Skeletal muscle satellite cell (primary cell): Measurements from ENCODE around the gene MVP.
"Not testable (repeated sequence)": the region's sequence is repeated elsewhere in the genome, so short reads cannot be mapped to it uniquely, and the experiment has no call there.

Source experiments
- H3K27me3 ChIP-seq: 2 replicates; pipeline ENCODE4 v1.7.0; 2013; ENCODE audit warnings: low read length; ENCODE audit not compliant: control insufficient read depth, insufficient read depth
- H3K36me3 ChIP-seq: 2 replicates; pipeline ENCODE4 v1.7.0; 2013; ENCODE audit warnings: mild to moderate bottlenecking, control low read depth, low read length; ENCODE audit not compliant: insufficient read depth
- H3K4me1 ChIP-seq: 2 replicates; pipeline ENCODE4 v1.7.0; 2013; ENCODE audit warnings: low read length; ENCODE audit not compliant: control insufficient read depth, insufficient read depth
- H3K4me2 ChIP-seq: 2 replicates; pipeline ENCODE4 v1.7.0; 2013; ENCODE audit warnings: mild to moderate bottlenecking, low read length
- H3K4me3 ChIP-seq: 2 replicates; pipeline ENCODE4 v1.7.0; 2013; ENCODE audit warnings: low read length
- H3K9ac ChIP-seq: 2 replicates; pipeline ENCODE4 v1.7.0; 2013; ENCODE audit warnings: mild to moderate bottlenecking, low read depth, low read length, moderate library complexity
- H3K9me3 ChIP-seq: replicated peaks from 2 replicates; pipeline ENCODE4 v1.7.0; 2013; ENCODE audit warnings: mild to moderate bottlenecking, control low read depth, low read length

MVP gene

DNA sequence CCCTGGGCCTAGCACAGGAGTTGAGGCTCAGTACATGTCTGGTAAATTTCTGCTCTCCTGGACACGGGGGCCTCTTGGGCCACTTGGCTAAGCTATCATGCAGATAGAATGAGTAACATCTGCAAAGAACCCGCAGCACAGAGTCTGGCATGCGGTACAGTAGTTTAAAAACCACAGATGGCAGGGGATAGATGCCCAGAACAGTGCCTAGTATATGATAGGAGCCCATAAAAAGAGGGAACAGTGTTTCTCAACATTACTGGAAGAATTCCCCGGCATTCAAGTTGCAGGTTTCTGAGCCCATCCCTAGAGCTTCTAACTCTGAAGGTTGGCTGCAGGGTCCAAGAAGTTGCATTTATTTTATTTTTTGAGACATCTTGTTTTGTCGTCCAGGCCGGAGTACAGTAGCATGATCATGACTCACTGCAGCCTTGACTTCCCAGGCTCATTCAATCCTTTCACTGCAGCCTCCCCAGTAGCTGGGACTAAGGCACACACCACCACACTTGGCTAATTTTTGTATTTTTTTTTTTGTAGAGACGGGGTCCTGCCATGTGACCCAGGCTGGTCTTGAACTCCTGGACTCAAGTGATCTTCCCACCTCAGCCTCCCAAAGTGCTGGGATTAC is 37.0 kb downstream of the MVP start:
- Histone ChIP-seq H3K9me3 (no peaks in the 10 kb centered on the region), H3K27me3 (no peaks in the 10 kb centered on the region), H3K36me3 (peaks cover 29% of the 10 kb centered on the region), H3K4me3 (no peak overlapping the region), H3K9ac (no peak overlapping the region), H3K4me1 (peaks cover 27% of the 10 kb centered on the region), H3K4me2 (peak overlapping the region; percentile 10)

- no peaks in the 10 kb centered on the region for H3K9me3 ChIP-seq
- H3K4me3 ChIP-seq = no peak overlapping the region
- no peak overlapping the region for H3K9ac ChIP-seq
- H3K4me2 ChIP-seq = no peak overlapping the region
- H3K27me3 ChIP-seq = no peaks in the 10 kb centered on the region
- H3K4me1 ChIP-seq = peaks cover 27% of the 10 kb centered on the region
- H3K36me3 ChIP-seq = peaks cover 29% of the 10 kb centered on the region
Observed at GRCh38 chr16:29858149-29858849, 38.0 kb downstream of the MVP start.

GRCh38 chr16:29858974-29859373 is 38.7 kb downstream of the MVP start:
- H3K4me2 ChIP-seq = no peak overlapping the region
- peaks cover 32% of the 10 kb centered on the region for H3K4me1 ChIP-seq
- H3K9me3 ChIP-seq = no peaks in the 10 kb centered on the region
- no peak overlapping the region for H3K9ac ChIP-seq
- H3K4me3 ChIP-seq = no peak overlapping the region
- H3K36me3 ChIP-seq = peaks cover 29% of the 10 kb centered on the region
- no peaks in the 10 kb centered on the region for H3K27me3 ChIP-seq

DNA sequence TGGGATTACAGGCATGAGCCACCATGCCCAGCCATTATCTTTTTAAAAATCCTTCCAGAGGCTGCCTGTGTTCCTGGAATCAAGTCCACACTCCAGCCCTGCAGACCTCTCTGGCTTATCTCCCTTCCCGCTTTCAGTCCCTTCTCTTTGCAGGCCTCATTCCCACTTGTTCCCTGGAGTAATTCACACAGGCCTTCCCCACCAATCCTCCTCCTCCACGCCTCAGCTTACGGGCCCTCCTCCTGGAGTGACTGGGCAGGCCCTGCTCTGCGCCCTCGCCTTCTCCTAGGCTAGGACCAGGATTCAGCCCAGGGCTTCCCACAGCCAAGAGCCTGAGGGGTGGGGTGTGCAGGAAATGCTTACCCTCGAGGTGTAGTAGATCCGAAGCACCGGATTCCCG is 40.0 kb downstream of the MVP start:
- peaks cover 29% of the 10 kb centered on the region for H3K36me3 ChIP-seq
- no peak overlapping the region for H3K9ac ChIP-seq
- no peak overlapping the region for H3K4me2 ChIP-seq
- no peaks in the 10 kb centered on the region for H3K9me3 ChIP-seq
- peaks cover 32% of the 10 kb centered on the region for H3K4me1 ChIP-seq
- H3K4me3 ChIP-seq = no peak overlapping the region
- H3K27me3 ChIP-seq = no peaks in the 10 kb centered on the region

DNA sequence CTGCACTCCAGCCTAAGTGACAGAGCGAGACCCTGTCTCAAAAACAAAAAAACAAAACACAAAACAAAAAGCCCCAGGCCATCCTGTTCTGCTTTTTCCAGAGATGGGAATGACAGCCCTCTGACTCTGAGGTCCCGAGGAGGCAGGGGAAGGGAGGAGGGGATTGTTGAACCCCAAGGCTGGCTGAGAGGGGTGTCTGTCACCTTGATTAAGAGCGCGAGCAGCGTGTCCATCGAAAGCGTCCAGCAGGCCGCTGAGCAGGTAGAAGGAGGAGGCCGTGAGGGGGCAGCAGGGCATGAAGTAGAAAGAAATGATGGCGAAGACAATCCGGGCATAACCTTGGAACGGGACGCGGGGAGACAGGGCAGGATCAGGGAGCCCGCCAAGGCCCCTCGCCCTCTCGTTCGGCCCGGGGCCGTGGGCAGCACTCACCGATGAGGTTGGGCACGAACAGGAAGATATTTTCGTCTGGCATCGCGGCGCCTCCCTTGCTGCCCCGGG is 42.2 kb downstream of the MVP start:
- H3K36me3 ChIP-seq = peaks cover 29% of the 10 kb centered on the region
- no peaks in the 10 kb centered on the region for H3K9me3 ChIP-seq
- peaks cover 22% of the 10 kb centered on the region for H3K4me1 ChIP-seq
- peak overlapping the region; percentile 85 for H3K9ac ChIP-seq
- no peaks in the 10 kb centered on the region for H3K27me3 ChIP-seq
- H3K4me2 ChIP-seq = peak overlapping the region; percentile 79
- H3K4me3 ChIP-seq = peak overlapping the region; percentile 78

- H3K4me3 ChIP-seq = peak within 1 kb of the TSS; percentile 78
Observed at GRCh38 chr16:29862884-29863668, 42.8 kb downstream of the MVP start, which contains the start of gene CDIPT. Gene CDIPT (minus strand): TSS chr16:29863226. CDS start chr16:29862857, 369 bp downstream.

GRCh38 chr16:29863669-29863984 is 43.4 kb downstream of the MVP start:
- peaks cover 4% of the 10 kb centered on the region for H3K27me3 ChIP-seq
- H3K4me3 ChIP-seq = peak overlapping the region; percentile 30
- peaks cover 10% of the 10 kb centered on the region for H3K4me1 ChIP-seq
- no peaks in the 10 kb centered on the region for H3K9me3 ChIP-seq
- H3K4me2 ChIP-seq = peak overlapping the region; percentile 79
- H3K9ac ChIP-seq = no peak overlapping the region
- H3K36me3 ChIP-seq = peaks cover 24% of the 10 kb centered on the region

More at GRCh38 chr16:29862884-29863668, 42.8 kb downstream of the MVP start, which contains the start of gene CDIPT:
- peaks cover 15% of the 10 kb centered on the region for H3K4me1 ChIP-seq
- peak within 1 kb of the TSS; percentile 85 for H3K9ac ChIP-seq
- no peaks in the 10 kb centered on the region for H3K9me3 ChIP-seq
- peaks cover 29% of the 10 kb centered on the region for H3K36me3 ChIP-seq
- H3K27me3 ChIP-seq = no peaks in the 10 kb centered on the region
- peak within 1 kb of the TSS; percentile 79 for H3K4me2 ChIP-seq

- Histone ChIP-seq H3K9me3 (no peaks in the 10 kb centered on the region), H3K4me1 (peaks cover 10% of the 10 kb centered on the region), H3K9ac (no peak overlapping the region), H3K4me2 (no peak overlapping the region), H3K4me3 (no peak overlapping the region), H3K36me3 (peaks cover 18% of the 10 kb centered on the region), H3K27me3 (peaks cover 4% of the 10 kb centered on the region)
Observed at GRCh38 chr16:29864205-29864604, 43.9 kb downstream of the MVP start.

DNA sequence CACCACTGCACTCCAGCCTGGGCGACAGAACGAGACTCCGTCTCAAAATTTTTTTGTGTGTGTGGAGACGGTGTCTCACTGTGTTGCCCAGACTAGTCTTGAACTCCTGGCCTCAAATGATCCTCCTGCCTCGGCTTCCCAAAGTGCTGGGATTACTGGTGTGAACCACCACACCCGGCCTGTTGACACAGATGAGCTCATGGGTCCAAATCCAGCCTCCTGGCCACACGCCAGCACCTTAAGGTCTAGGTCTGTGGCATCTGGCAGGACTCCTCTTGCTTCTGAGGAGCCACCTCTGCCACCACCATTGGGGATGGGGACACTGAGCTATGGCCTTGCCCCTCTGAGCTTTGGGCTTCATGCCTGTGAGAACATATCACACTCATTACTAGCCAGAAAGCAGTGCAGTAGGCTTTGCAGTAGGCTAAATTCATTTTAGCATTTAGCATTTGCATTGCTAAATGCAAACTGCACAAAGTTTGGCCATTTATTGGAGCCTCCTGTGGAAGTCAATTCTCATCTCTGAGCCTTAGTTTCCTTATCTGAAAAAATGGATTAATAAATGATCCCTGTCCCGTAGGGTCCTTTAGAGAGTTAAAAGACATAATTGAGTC is 48.2 kb downstream of the MVP start:
- Histone ChIP-seq H3K9me3 (no peaks in the 10 kb centered on the region), H3K9ac (no peak overlapping the region), H3K36me3 (no peaks in the 10 kb centered on the region), H3K4me3 (no peak overlapping the region), H3K27me3 (peaks cover 8% of the 10 kb centered on the region), H3K4me1 (peaks cover 4% of the 10 kb centered on the region), H3K4me2 (no peak overlapping the region)

DNA sequence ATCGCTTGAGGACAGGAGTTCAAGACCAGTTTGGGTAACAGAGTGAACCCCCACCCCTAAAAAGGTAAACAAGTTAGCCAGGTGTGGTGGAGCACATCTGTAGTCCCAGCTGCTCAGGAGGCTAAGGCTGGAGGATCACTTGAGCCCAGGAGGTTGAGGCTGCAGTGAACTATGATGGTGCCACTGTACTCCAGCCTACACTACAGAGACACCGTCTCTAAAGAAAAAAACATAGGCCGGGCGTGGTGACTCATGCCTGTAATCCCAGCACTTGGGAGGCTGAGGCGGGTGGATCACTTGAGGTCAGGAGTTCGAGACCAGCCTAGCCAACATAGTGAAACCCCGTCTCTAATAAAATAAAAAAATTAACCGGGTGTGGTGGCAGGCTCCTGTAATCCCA is 48.8 kb downstream of the MVP start:
- peaks cover 10% of the 10 kb centered on the region for H3K27me3 ChIP-seq
- H3K4me3 ChIP-seq, H3K4me1 ChIP-seq, H3K9me3 ChIP-seq, H3K4me2 ChIP-seq, H3K36me3 ChIP-seq, H3K9ac ChIP-seq: not testable (repeated sequence)
